ENCODE data around the gene CKS2.

DNA sequence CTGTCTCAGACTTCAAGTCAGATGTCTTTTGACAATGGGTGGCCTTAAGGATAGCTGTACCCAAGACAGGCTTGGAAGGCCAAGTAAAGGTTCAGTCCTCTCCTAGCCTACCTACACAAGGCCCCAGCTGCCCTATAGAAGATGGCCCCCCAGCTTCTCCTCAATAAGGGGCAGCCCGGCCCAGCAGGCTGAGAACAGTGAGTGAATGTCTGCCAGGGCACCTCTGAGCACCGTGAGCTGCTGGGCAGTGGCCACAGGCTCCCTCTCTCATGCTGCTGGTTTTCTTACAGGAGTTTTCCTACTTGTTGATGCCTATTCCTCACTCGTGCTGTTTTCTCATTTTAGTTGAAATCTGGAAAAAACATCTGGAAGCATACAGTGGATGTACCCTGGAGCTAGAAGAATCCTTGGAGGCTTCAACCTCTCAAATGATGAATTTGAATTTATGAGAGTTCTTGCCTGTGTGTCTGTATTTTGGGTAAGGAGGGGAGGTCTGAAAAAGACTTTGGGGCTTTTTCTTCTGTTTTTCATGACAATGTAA lies 47.5 kb downstream of the CKS2 start:
- TF ChIP-seq TCF7L2 (IDR thresholded peaks at IDR 0.05; ENCODE audit: low read depth, low read length) (no peak), POLR2AphosphoS5 (IDR thresholded peaks at IDR 0.05; ENCODE audit: low read depth, low read length) (no peak)
- TF ChIP-seq, protein P1, sequence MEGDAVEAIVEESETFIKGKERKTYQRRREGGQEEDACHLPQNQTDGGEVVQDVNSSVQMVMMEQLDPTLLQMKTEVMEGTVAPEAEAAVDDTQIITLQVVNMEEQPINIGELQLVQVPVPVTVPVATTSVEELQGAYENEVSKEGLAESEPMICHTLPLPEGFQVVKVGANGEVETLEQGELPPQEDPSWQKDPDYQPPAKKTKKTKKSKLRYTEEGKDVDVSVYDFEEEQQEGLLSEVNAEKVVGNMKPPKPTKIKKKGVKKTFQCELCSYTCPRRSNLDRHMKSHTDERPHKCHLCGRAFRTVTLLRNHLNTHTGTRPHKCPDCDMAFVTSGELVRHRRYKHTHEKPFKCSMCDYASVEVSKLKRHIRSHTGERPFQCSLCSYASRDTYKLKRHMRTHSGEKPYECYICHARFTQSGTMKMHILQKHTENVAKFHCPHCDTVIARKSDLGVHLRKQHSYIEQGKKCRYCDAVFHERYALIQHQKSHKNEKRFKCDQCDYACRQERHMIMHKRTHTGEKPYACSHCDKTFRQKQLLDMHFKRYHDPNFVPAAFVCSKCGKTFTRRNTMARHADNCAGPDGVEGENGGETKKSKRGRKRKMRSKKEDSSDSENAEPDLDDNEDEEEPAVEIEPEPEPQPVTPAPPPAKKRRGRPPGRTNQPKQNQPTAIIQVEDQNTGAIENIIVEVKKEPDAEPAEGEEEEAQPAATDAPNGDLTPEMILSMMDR (IDR thresholded peaks at IDR 0.05): no peak
